Natural killer cell (primary cell): ENCODE measurements around the gene ACAN. TPM values are rescaled to one million over a fixed set of nuclear protein-coding genes. Genes with fewer than 3 reads are reported as not detected.

Experiments
- ATAC-seq, 3 donors: fragments of 150-1000 bp in 2 of 3; fragments of 200-7000 bp in 1 of 3; cut with Tn5 transposase; 1 replicate in 1 of 3; 2 replicates in 2 of 3; pipeline ENCODE4 v1.10.0; 2021; ENCODE audit warnings: mild to moderate bottlenecking in 2 of 3, moderate library complexity in 2 of 3
- DNase-seq, 2 donors: peaks; one replicate each; pipeline versions ENCODE4 v3.0.0 to v3.0.0-alpha.2; 2013 to 2021; ENCODE audit warnings: mixed read lengths in 1 of 2
- H3K27ac ChIP-seq: one replicate; pipeline ENCODE4 v1.5.1; 2013; ENCODE audit warnings: mild to moderate bottlenecking, low read length
- H3K27me3 ChIP-seq: one replicate; pipeline ENCODE4 v1.6.1; 2013; ENCODE audit warnings: low read length; ENCODE audit not compliant: control insufficient read depth, insufficient read depth
- H3K36me3 ChIP-seq: one replicate; pipeline ENCODE4 v1.6.1; 2013; ENCODE audit warnings: low read length; ENCODE audit not compliant: control insufficient read depth, insufficient read depth
- H3K4me1 ChIP-seq: one replicate; pipeline ENCODE4 v1.6.1; 2013; ENCODE audit warnings: low read length; ENCODE audit not compliant: control insufficient read depth, insufficient read depth
- H3K4me3 ChIP-seq: one replicate; pipeline ENCODE4 v1.5.1; 2013; ENCODE audit warnings: low read length
- H3K9me3 ChIP-seq: one replicate; pipeline ENCODE4 v1.6.1; 2013; ENCODE audit warnings: low read length; ENCODE audit not compliant: control insufficient read depth, insufficient read depth
- H3K27ac Mint-ChIP-seq, 2 donors: one replicate each; pipeline ENCODE4 v1.8.0; 2022; ENCODE audit warnings: mild to moderate bottlenecking in 2 of 2, mixed read lengths in 2 of 2, moderate library complexity in 1 of 2
- H3K27me3 Mint-ChIP-seq, 2 donors: one replicate each; pipeline ENCODE4 v1.8.0; 2022; ENCODE audit warnings: low read depth in 2 of 2, mixed read lengths in 2 of 2
- H3K36me3 Mint-ChIP-seq: one replicate; pipeline ENCODE4 v1.8.0; 2022; ENCODE audit warnings: mixed read lengths
- H3K4me1 Mint-ChIP-seq, 2 donors: one replicate each; pipeline ENCODE4 v1.8.0; 2022; ENCODE audit warnings: mixed read lengths in 2 of 2
- H3K4me3 Mint-ChIP-seq: one replicate; pipeline ENCODE4 v1.8.0; 2022; ENCODE audit warnings: mild to moderate bottlenecking, moderate library complexity, mixed read lengths
- H3K9me3 Mint-ChIP-seq, 2 donors: one replicate each; pipeline ENCODE4 v1.8.0; 2022; ENCODE audit warnings: mixed read lengths in 2 of 2
- CTCF ChIP-seq: fragments of 200-600 bp; IDR thresholded peaks from one replicate; pipeline ENCODE4 v1.8.0; 2022; ENCODE audit warnings: antibody characterized with exemption
- WGBS: methylation state at CpG from one replicate; pipeline ENCODE4 v1.1.7; 2013; ENCODE audit warnings: missing lambda C conversion rate; ENCODE audit not compliant: insufficient coverage; 5-methylcytosine and 5-hydroxymethylcytosine counted together
- intact Hi-C: fragments of 100-400 bp; cut with micrococcal nuclease; formaldehyde crosslinking; loops from one replicate; pipeline ENCODE4 v1.14.2; 2022
- total RNA-seq, 4 donors: library from RNA; stranded (reverse); fragments of 120-200 nt in 1 of 4; gene quantifications; one replicate each; pipeline versions ENCODE4 v1.2.3 to v1.2.4, GENCODE V29; 2013 to 2022

Gene ACAN
- total RNA-seq, 3 donors from 2014 or later (not counting 1 experiment from before 2014, with no cell fraction given), result not detected

- no peak for TF ChIP-seq CTCF
- Mint-ChIP-seq H3K4me3 (no peak overlapping the region), H3K27me3 (peaks cover 0 to under 1% of the 10 kb centered on the region in 2 donors), H3K36me3 (no peaks in the 10 kb centered on the region), H3K4me1 (no peaks in the 10 kb centered on the region), H3K9me3 (peaks cover 0 to 1% of the 10 kb centered on the region in 2 donors), H3K27ac (no peak overlapping the region)
- intact Hi-C loops, result no loop called here
- Histone ChIP-seq H3K27me3 (no peaks in the 10 kb centered on the region), H3K36me3 (no peaks in the 10 kb centered on the region), H3K4me3 (no peak overlapping the region), H3K27ac (no peak overlapping the region), H3K9me3 (peaks cover 8% of the 10 kb centered on the region), H3K4me1 (no peaks in the 10 kb centered on the region)
- DNase-seq, result no peak
- 82% methylated on average over 7 of the region's 7 CpGs for WGBS
- ATAC-seq, result no peak
These were observed 56.3 kb downstream of the ACAN start for GRCh38 chr15:88859550-88859949.

GRCh38 chr15:88860212-88860611, 57.0 kb downstream of the ACAN start:
- DNase-seq, result no peak
- Mint-ChIP-seq H3K27ac (no peak overlapping the region), H3K4me1 (no peaks in the 10 kb centered on the region), H3K4me3 (no peak overlapping the region), H3K36me3 (no peaks in the 10 kb centered on the region), H3K9me3 (no peaks in the 10 kb centered on the region), H3K27me3 (peaks cover 0 to under 1% of the 10 kb centered on the region in 2 donors)
- WGBS, result 78% methylated on average over 7 of the region's 7 CpGs
- no peak for TF ChIP-seq CTCF
- intact Hi-C loops, result no loop called here
- no peak for ATAC-seq
- Histone ChIP-seq H3K27ac (no peak overlapping the region), H3K36me3 (no peaks in the 10 kb centered on the region), H3K4me1 (no peaks in the 10 kb centered on the region), H3K9me3 (peaks cover 2% of the 10 kb centered on the region), H3K4me3 (no peak overlapping the region), H3K27me3 (no peaks in the 10 kb centered on the region)

DNA sequence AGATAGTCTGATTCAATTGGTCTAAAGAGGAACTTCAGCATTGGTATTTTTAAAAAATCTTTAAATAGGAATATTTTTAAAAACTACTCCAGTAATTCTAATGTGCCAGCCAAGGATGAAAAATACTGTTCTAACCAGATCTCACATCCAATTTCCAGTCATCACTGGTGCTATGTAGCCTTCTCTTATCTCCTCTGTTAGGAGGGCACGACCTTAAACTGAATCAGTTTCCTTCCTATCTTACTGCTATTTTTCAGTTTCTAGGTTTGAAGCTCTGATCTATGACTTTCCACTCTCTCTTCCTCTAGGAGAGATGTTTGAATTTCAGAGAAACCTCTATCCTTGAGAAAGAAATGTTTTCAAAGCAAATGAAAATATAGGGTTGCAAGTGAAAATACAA, 60.2 kb downstream of the ACAN start:
- no peak for ATAC-seq
- no peaks in the 10 kb centered on the region for H3K4me1 Mint-ChIP-seq
- H3K9me3 Mint-ChIP-seq, result no peaks in the 10 kb centered on the region

More for the DNA sequence above, 60.2 kb downstream of the ACAN start:
- Mint-ChIP-seq H3K36me3 (no peaks in the 10 kb centered on the region), H3K4me3 (no peak overlapping the region), H3K27me3 (peaks cover 8 to 13% of the 10 kb centered on the region in 2 donors), H3K27ac (no peak overlapping the region)
- no peak for DNase-seq
- Histone ChIP-seq H3K4me1 (no peaks in the 10 kb centered on the region), H3K27ac (no peak overlapping the region), H3K4me3 (no peak overlapping the region), H3K36me3 (no peaks in the 10 kb centered on the region), H3K27me3 (no peaks in the 10 kb centered on the region), H3K9me3 (no peaks in the 10 kb centered on the region)
- TF ChIP-seq CTCF, result no peak
- WGBS, result 64% methylated on average over 1 of the region's 1 CpG
- intact Hi-C loops, result no loop called here
